Lower leg skin (tissue), 4 donors: ENCODE measurements around the gene RNF4. TPM values are rescaled to one million over a fixed set of nuclear protein-coding genes. Genes with fewer than 3 reads are reported as not detected.

Source experiments
- DNase-seq, 2 donors: peaks; one replicate each; pipeline ENCODE4 v3.0.0-alpha.2; 2019; ENCODE audit warnings: low spot score in 2 of 2
- H3K4me3 ChIP-seq: fragments of 200-600 bp; sonication (generic); 2 replicates; pipeline ENCODE4 v1.5.1; 2017; ENCODE audit warnings: mild to moderate bottlenecking, low read depth; ENCODE audit not compliant: poor library complexity, severe bottlenecking
- CTCF ChIP-seq, 3 donors: fragments of 450-650 bp; IDR thresholded peaks; one replicate each; pipeline ENCODE4 v1.5.1; 2016; ENCODE audit warnings: antibody characterized with exemption in 3 of 3, mild to moderate bottlenecking in 3 of 3, moderate library complexity in 2 of 3
- POLR2A ChIP-seq, 2 donors: fragments of 450-650 bp; IDR thresholded peaks; one replicate each; pipeline ENCODE4 v1.6.1; 2016 to 2017; ENCODE audit warnings: antibody characterized with exemption in 2 of 2, mild to moderate bottlenecking in 1 of 2, moderate library complexity in 1 of 2
- WGBS, 2 donors: methylation state at CpG; one replicate each; pipeline ENCODE4 v1.1.5; 2018; 5-methylcytosine and 5-hydroxymethylcytosine counted together
- intact Hi-C: fragments of 100-400 bp; cut with DNase I; formaldehyde crosslinking; loops from one replicate; pipeline ENCODE4 v1.15.0; 2023; ENCODE audit warnings: low total_unique reads
- total RNA-seq, 4 donors: library from RNA; depleted of rRNA; stranded (reverse); fragments of >200 nt; gene quantifications; one replicate each; pipeline ENCODE4 v1.1.0, GENCODE V29; 2016

Gene RNF4
- total RNA-seq, 4 donors from 2014 or later: 30.4 to 44.0 (median 37.9) TPM

DNA sequence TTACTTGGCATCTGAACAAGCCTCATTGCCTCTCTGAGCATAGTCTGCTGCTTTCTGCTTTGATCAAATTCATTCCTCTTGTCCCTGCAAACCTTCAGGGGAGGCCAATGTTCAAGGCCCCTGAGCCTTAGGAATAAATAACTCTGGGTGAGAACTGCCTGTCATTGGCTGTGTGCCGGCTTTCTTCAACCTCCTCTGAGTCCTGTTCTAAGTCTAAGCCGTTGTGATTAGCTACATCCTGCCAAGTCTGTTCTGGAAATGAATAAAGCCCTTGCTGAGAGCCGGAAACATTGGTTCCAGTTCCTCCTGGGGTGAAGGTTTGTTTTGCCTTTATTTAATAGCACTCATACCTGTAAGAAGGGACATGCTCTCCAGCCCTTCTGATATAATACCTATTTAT lies 13.8 kb downstream of the RNF4 start:
- DNase-seq: no peak
- H3K4me3 ChIP-seq: no peak overlapping the region
- TF ChIP-seq POLR2A (IDR thresholded peaks at IDR 0.05) (no peak), CTCF (IDR thresholded peaks at IDR 0.05) (no peak)
- intact Hi-C loops: no loop called here
- 4 to 10% methylated on average over 3 of the region's 3 CpGs for WGBS, 2 donors

GRCh38 chr4:2483237-2483636 lies 14.3 kb downstream of the RNF4 start:
- no peak for DNase-seq

GRCh38 chr4:2484185-2484584 lies 15.3 kb downstream of the RNF4 start:
- intact Hi-C loops: no loop called here

More at GRCh38 chr4:2483237-2483636, 14.3 kb downstream of the RNF4 start:
- intact Hi-C loops: no loop called here
- H3K4me3 ChIP-seq: no peak overlapping the region
- WGBS, 2 donors: 96 to 100% methylated on average over 3 of the region's 3 CpGs
- TF ChIP-seq CTCF (IDR thresholded peaks at IDR 0.05): no peak
- no peak for TF ChIP-seq POLR2A (IDR thresholded peaks at IDR 0.05)

GRCh38 chr4:2484993-2485392 lies 16.1 kb downstream of the RNF4 start:
- 37 to 46% methylated on average over 11 of the region's 11 CpGs for WGBS, 2 donors
- intact Hi-C loops: no loop called here
- H3K4me3 ChIP-seq: no peak overlapping the region
- TF ChIP-seq POLR2A (IDR thresholded peaks at IDR 0.05) (no peak), CTCF (IDR thresholded peaks at IDR 0.05) (no peak)
- peak; percentile 71 to 93 for DNase-seq

More at GRCh38 chr4:2484185-2484584, 15.3 kb downstream of the RNF4 start:
- H3K4me3 ChIP-seq: no peak overlapping the region
- TF ChIP-seq POLR2A (IDR thresholded peaks at IDR 0.05) (no peak), CTCF (IDR thresholded peaks at IDR 0.05) (no peak)
- WGBS, 2 donors: 82 to 84% methylated on average over 6 of the region's 6 CpGs
- no peak for DNase-seq

DNA sequence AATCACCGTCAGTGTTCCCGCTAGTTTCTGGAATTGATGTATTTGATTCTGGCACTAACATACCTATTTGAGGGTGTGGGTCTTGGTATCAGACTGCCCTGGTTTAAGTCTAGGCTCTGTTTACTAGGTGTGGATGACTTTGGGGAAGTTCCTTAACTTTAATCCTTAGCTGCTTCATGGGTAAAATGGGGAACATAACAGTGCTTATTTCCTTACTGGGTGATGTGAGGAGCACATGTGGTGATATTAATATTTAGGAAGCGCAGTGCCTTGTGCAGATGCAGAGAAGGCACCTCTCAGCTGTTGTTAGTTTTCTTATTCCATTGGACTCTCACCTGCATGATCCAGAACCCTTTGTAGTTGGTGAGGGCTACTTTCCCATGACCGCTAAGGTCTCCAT lies 17.1 kb downstream of the RNF4 start:
- TF ChIP-seq POLR2A (IDR thresholded peaks at IDR 0.05) (no peak), CTCF (IDR thresholded peaks at IDR 0.05) (no peak)
- WGBS, 2 donors: 88 to 94% methylated on average over 4 of the region's 4 CpGs
- intact Hi-C loops: no loop called here
- H3K4me3 ChIP-seq: no peak overlapping the region
- DNase-seq: no peak

DNA sequence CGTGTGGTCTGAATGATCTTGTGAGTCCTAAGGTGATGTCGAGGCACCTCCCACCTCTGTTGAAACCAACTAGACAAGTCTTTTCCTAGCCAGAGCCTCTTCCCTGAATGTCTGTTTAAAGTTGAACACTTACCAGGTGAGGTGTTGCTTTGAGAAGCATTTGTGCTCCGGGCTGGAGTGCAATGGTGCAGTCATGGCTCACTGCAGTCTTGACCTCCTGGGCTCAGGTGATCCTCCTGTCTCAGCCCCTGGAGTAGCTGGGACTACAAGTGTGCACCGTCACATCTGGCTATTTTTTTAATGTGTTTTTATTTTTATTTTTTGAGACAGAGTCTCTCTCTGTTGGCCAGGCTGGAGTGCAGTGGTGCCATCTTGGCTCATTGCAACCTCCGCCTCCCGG lies 18.1 kb downstream of the RNF4 start:
- DNase-seq: no peak
- WGBS, 2 donors: 83 to 94% methylated on average over 6 of the region's 6 CpGs
- TF ChIP-seq CTCF (IDR thresholded peaks at IDR 0.05) (no peak), POLR2A (IDR thresholded peaks at IDR 0.05) (no peak)
- H3K4me3 ChIP-seq: no peak overlapping the region
- intact Hi-C loops: no loop called here
